Neural progenitor cell (in vitro differentiated cells): ENCODE data around the gene CEP95. TPM values are rescaled to one million over a fixed set of nuclear protein-coding genes. Genes with fewer than 3 reads are reported as not detected.
"Not testable (repeated sequence)": the region's sequence is repeated elsewhere in the genome, so short reads cannot be mapped to it uniquely, and the experiment has no call there.

Experiments
- DNase-seq: peaks from one replicate; pipeline ENCODE4 v3.0.0-alpha.2; 2016; ENCODE audit warnings: low spot score
- H2AFZ ChIP-seq: fragments of 200-600 bp; sonication (generic); replicated peaks from 2 replicates; pipeline ENCODE4 v1.6.1; 2016; ENCODE audit warnings: antibody characterized with exemption
- H3F3A ChIP-seq: fragments of 200-600 bp; sonication (generic); 2 replicates; pipeline ENCODE4 v1.6.1; 2016; ENCODE audit warnings: antibody characterized with exemption, low read depth
- H3K27ac ChIP-seq: fragments of 200-600 bp; sonication (generic); 2 replicates; pipeline ENCODE4 v1.5.1; 2016; ENCODE audit warnings: mild to moderate bottlenecking
- H3K27me3 ChIP-seq: fragments of 200-600 bp; sonication (generic); 2 replicates; pipeline ENCODE4 v1.6.1; 2016; ENCODE audit warnings: mild to moderate bottlenecking, moderate library complexity
- H3K36me3 ChIP-seq: fragments of 200-600 bp; sonication (generic); 2 replicates; pipeline ENCODE4 v1.5.1; 2016
- H3K4me1 ChIP-seq: fragments of 200-600 bp; sonication (generic); 2 replicates; pipeline ENCODE4 v1.6.1; 2016; ENCODE audit warnings: mixed run types
- H3K4me2 ChIP-seq: fragments of 200-600 bp; sonication (generic); 2 replicates; pipeline ENCODE4 v1.6.1; 2016
- H3K4me3 ChIP-seq: fragments of 200-600 bp; sonication (generic); 2 replicates; pipeline ENCODE4 v1.5.1; 2016
- H3K79me2 ChIP-seq: fragments of 200-600 bp; sonication (generic); 2 replicates; pipeline ENCODE4 v1.6.1; 2016; ENCODE audit warnings: low read depth
- H3K9ac ChIP-seq: fragments of 200-600 bp; sonication (generic); 2 replicates; pipeline ENCODE4 v1.6.1; 2016
- H3K9me3 ChIP-seq: fragments of 200-600 bp; sonication (generic); 2 replicates; pipeline ENCODE4 v1.5.1; 2016; ENCODE audit warnings: low read depth
- H4K20me1 ChIP-seq: fragments of 200-600 bp; sonication (generic); 2 replicates; pipeline ENCODE4 v1.6.1; 2016; ENCODE audit warnings: low read depth
- H3K27ac Mint-ChIP-seq: 3 replicates; pipeline ENCODE4 v1.8.0; 2021; ENCODE audit warnings: mixed read lengths
- H3K27me3 Mint-ChIP-seq: 2 replicates; pipeline ENCODE4 v1.8.0; 2022; ENCODE audit warnings: low read depth, mild to moderate bottlenecking, inconsistent platforms, moderate library complexity, mixed read lengths; ENCODE audit not compliant: insufficient read depth
- H3K36me3 Mint-ChIP-seq: 3 replicates; pipeline ENCODE4 v1.8.0; 2021; ENCODE audit warnings: mixed read lengths
- H3K4me1 Mint-ChIP-seq: 3 replicates; pipeline ENCODE4 v1.8.0; 2021; ENCODE audit warnings: mixed read lengths
- H3K4me3 Mint-ChIP-seq: 3 replicates; pipeline ENCODE4 v1.8.0; 2021; ENCODE audit warnings: mild to moderate bottlenecking, moderate library complexity, mixed read lengths
- H3K9me3 Mint-ChIP-seq: 3 replicates; pipeline ENCODE4 v1.8.0; 2020; ENCODE audit warnings: mixed read lengths
- CTCF ChIP-seq: fragments of 200-600 bp; sonication (generic); IDR thresholded peaks from 2 replicates; pipeline ENCODE4 v1.5.1; 2017; ENCODE audit warnings: antibody characterized with exemption, mild to moderate bottlenecking
- EZH2 ChIP-seq: fragments of 200-600 bp; sonication (generic); IDR thresholded peaks from 2 replicates; pipeline ENCODE4 v1.6.1; 2017; ENCODE audit warnings: antibody characterized with exemption, mild to moderate bottlenecking, moderate library complexity
- EZH2phosphoT487 ChIP-seq: fragments of 200-600 bp; sonication (generic); IDR thresholded peaks from 2 replicates; pipeline ENCODE4 v1.6.1; 2017; ENCODE audit warnings: antibody characterized with exemption
- total RNA-seq: library from RNA; depleted of rRNA; stranded (reverse); fragments of >200 nt; gene quantifications from 2 replicates; pipeline ENCODE4 v1.2.3, GENCODE V29; 2015; ENCODE audit warnings: low replicate concordance

CEP95 gene
- total RNA-seq, 1 donor from 2014 or later: 76.9 TPM

DNA sequence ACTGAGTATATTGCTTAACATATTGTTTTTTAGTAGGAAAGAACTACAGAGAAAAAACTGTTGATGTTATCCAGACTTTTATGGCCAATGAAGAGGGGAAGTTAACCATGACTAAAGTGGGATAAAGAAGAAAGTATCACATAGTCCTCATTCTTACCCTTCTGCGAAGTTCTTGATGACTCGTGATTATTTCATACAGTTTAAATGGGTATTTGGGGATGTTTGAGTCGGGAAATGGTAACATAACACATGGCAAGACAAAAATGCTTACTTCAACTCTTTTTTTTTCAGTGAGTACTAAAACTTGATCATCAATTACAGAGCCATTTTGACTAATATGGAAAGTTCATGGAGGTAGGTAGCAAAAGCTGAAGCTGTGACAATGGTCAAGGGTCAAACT is 14.8 kb upstream of the CEP95 start:
- Histone ChIP-seq H3K4me1 (peaks cover 4% of the 10 kb centered on the region), H3F3A (peaks cover 6% of the 10 kb centered on the region), H4K20me1 (peaks cover 25% of the 10 kb centered on the region), H3K4me3 (no peak overlapping the region), H3K79me2 (peaks cover 38% of the 10 kb centered on the region), H3K9me3 (no peaks in the 10 kb centered on the region), H3K9ac (no peak overlapping the region), H3K27ac (no peak overlapping the region), H3K27me3 (no peaks in the 10 kb centered on the region), H2AFZ (no peak overlapping the region), H3K36me3 (peaks cover 37% of the 10 kb centered on the region), H3K4me2 (no peak overlapping the region)
- H3K4me1 Mint-ChIP-seq: peaks cover 17% of the 10 kb centered on the region
- H3K36me3 Mint-ChIP-seq: peaks cover 25% of the 10 kb centered on the region
- H3K27me3 Mint-ChIP-seq: peaks cover 2% of the 10 kb centered on the region
- TF ChIP-seq EZH2 (no peak), CTCF (no peak), EZH2phosphoT487 (no peak)
- no peak overlapping the region for H3K27ac Mint-ChIP-seq
- no peaks in the 10 kb centered on the region for H3K9me3 Mint-ChIP-seq
- no peak for DNase-seq
- no peak overlapping the region for H3K4me3 Mint-ChIP-seq

GRCh38 chr17:64492481-64493109 is 14.2 kb upstream of the CEP95 start:
- Mint-ChIP-seq H3K27me3 (peaks cover 2% of the 10 kb centered on the region), H3K4me1 (peaks cover 19% of the 10 kb centered on the region), H3K4me3 (no peak overlapping the region), H3K36me3 (peaks cover 25% of the 10 kb centered on the region), H3K27ac (no peak overlapping the region), H3K9me3 (no peaks in the 10 kb centered on the region)
- Histone ChIP-seq H3K79me2 (peaks cover 38% of the 10 kb centered on the region), H3K27ac (no peak overlapping the region), H3K4me3 (no peak overlapping the region), H3K9me3 (no peaks in the 10 kb centered on the region), H2AFZ (no peak overlapping the region), H3K9ac (no peak overlapping the region), H3K4me1 (peaks cover 4% of the 10 kb centered on the region), H4K20me1 (peaks cover 26% of the 10 kb centered on the region), H3K27me3 (no peaks in the 10 kb centered on the region), H3F3A (peaks cover 12% of the 10 kb centered on the region), H3K36me3 (peaks cover 37% of the 10 kb centered on the region), H3K4me2 (no peak overlapping the region)
- TF ChIP-seq CTCF (peak; percentile 39), EZH2 (no peak)
- no peak for DNase-seq

GRCh38 chr17:64494121-64494520 is 12.7 kb upstream of the CEP95 start:
- H3K4me3 Mint-ChIP-seq: no peak overlapping the region
- Histone ChIP-seq H3K27ac (no peak overlapping the region), H3K27me3 (no peaks in the 10 kb centered on the region), H3F3A (peaks cover 28% of the 10 kb centered on the region), H3K4me2 (peak overlapping the region; percentile 91), H2AFZ (no peak overlapping the region), H3K36me3 (peaks cover 30% of the 10 kb centered on the region), H3K79me2 (peaks cover 38% of the 10 kb centered on the region), H3K9me3 (no peaks in the 10 kb centered on the region), H3K9ac (no peak overlapping the region), H3K4me3 (peak overlapping the region; percentile 13), H4K20me1 (peaks cover 38% of the 10 kb centered on the region), H3K4me1 (peaks cover 4% of the 10 kb centered on the region)
- no peak overlapping the region for H3K27ac Mint-ChIP-seq
- H3K36me3 Mint-ChIP-seq: peaks cover 23% of the 10 kb centered on the region
- H3K4me1 Mint-ChIP-seq: peaks cover 29% of the 10 kb centered on the region
- TF ChIP-seq CTCF: no peak
- no peak for TF ChIP-seq EZH2phosphoT487
- TF ChIP-seq EZH2: no peak
- no peak for DNase-seq
- peaks cover 7% of the 10 kb centered on the region for H3K27me3 Mint-ChIP-seq
- no peaks in the 10 kb centered on the region for H3K9me3 Mint-ChIP-seq

DNA sequence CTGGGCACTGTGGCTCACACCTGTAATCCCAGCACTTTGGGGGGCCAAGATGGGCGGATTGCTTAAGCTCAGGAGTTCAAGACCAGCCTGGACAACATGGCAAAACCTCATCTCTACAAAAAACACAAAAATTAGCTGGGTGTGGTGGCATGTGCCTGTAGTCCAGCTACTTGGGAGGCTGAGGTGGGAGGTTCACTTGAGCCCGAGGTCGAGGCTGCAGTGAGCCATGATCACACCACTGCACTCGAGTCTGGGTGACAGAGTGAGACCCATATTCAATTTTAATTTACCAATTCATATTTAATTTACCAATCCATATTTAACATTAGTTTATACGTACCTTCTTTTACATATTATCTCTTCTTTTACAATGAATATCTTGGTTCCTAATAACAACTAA is 11.5 kb upstream of the CEP95 start:
- H3K9me3 Mint-ChIP-seq, H3K9me3 ChIP-seq, H2AFZ ChIP-seq, H3K27ac ChIP-seq, DNase-seq, H3K27ac Mint-ChIP-seq, H3K9ac ChIP-seq, H3K27me3 ChIP-seq, H3K27me3 Mint-ChIP-seq: not testable (repeated sequence)
- Mint-ChIP-seq H3K4me3 (peak overlapping the region; percentile 99), H3K36me3 (peaks cover 29% of the 10 kb centered on the region), H3K4me1 (peaks cover 32% of the 10 kb centered on the region)
- H3K4me3 ChIP-seq: peak overlapping the region; percentile 77
- H4K20me1 ChIP-seq: peaks cover 50% of the 10 kb centered on the region
- H3K79me2 ChIP-seq: peaks cover 50% of the 10 kb centered on the region
- H3K36me3 ChIP-seq: peaks cover 39% of the 10 kb centered on the region
- peaks cover 40% of the 10 kb centered on the region for H3F3A ChIP-seq
- peaks cover 10% of the 10 kb centered on the region for H3K4me1 ChIP-seq
- H3K4me2 ChIP-seq: peak overlapping the region; percentile 91
